HG03432 (cell line): ENCODE data around the gene PLXDC1.

Experiments
- ATAC-seq: cut with Tn5 transposase; IDR thresholded peaks from one replicate; pipeline ENCODE4 v1.9.1; 2021; ENCODE audit warnings: mild to moderate bottlenecking, moderate library complexity; ENCODE audit not compliant: unreplicated experiment

PLXDC1 gene

GRCh38 chr17:39099663-39100286, 51.7 kb downstream of the PLXDC1 start:
- no peak for ATAC-seq

- ATAC-seq: no peak
Measured at GRCh38 chr17:39098588-39098987, 52.8 kb downstream of the PLXDC1 start.

GRCh38 chr17:39097537-39097936, 53.9 kb downstream of the PLXDC1 start:
- ATAC-seq: no peak

GRCh38 chr17:39097150-39097519, 54.3 kb downstream of the PLXDC1 start:
- ATAC-seq: no peak

GRCh38 chr17:39096508-39097149, 54.8 kb downstream of the PLXDC1 start:
- no peak for ATAC-seq

- ATAC-seq: no peak
Measured at GRCh38 chr17:39095309-39095686, 56.1 kb downstream of the PLXDC1 start.

- no peak for ATAC-seq
Measured at GRCh38 chr17:39094607-39095308, 56.7 kb downstream of the PLXDC1 start.

- no peak for ATAC-seq
Measured at GRCh38 chr17:39092692-39093230, 58.7 kb downstream of the PLXDC1 start.

- ATAC-seq: no peak
Measured at GRCh38 chr17:39090908-39091665, 60.4 kb downstream of the PLXDC1 start.

GRCh38 chr17:39090400-39090799, 61.0 kb downstream of the PLXDC1 start:
- ATAC-seq: no peak

- no peak for ATAC-seq
Measured at GRCh38 chr17:39084558-39084957, 66.9 kb downstream of the PLXDC1 start.

- no peak for ATAC-seq
Measured at GRCh38 chr17:39083270-39083669, 68.2 kb downstream of the PLXDC1 start.

GRCh38 chr17:39082482-39082881, 69.0 kb downstream of the PLXDC1 start:
- ATAC-seq: no peak

- ATAC-seq: no peak
Measured at GRCh38 chr17:39081851-39082250, 69.6 kb downstream of the PLXDC1 start.

- no peak for ATAC-seq
Measured at GRCh38 chr17:39080421-39081078, 70.9 kb downstream of the PLXDC1 start.

- ATAC-seq: no peak
Measured at GRCh38 chr17:39079836-39080235, 71.6 kb downstream of the PLXDC1 start.

GRCh38 chr17:39077866-39078265, 73.6 kb downstream of the PLXDC1 start:
- ATAC-seq: no peak

GRCh38 chr17:39077252-39077651, 74.2 kb downstream of the PLXDC1 start:
- ATAC-seq: no peak

- ATAC-seq: no peak
Measured at GRCh38 chr17:39074676-39075075, 76.8 kb downstream of the PLXDC1 start.

GRCh38 chr17:39073916-39074315, 77.5 kb downstream of the PLXDC1 start:
- ATAC-seq: no peak

- ATAC-seq: no peak
Measured at GRCh38 chr17:39073353-39073752, 78.1 kb downstream of the PLXDC1 start.
